Right cardiac atrium (tissue), 5 donors: ENCODE data around the gene MAGEF1. TPM values are rescaled to one million over a fixed set of nuclear protein-coding genes. Genes with fewer than 3 reads are reported as not detected.

Source experiments
- ATAC-seq, 2 donors: fragments of 200-7000 bp; cut with Tn5 transposase; one replicate each; pipeline versions ENCODE4 v1.8.0 to v1.9.1; 2020; ENCODE audit warnings: moderate library complexity in 2 of 2, mild to moderate bottlenecking in 1 of 2
- DNase-seq, 3 donors: peaks; one replicate each; pipeline ENCODE4 v3.0.0-alpha.2; 2020
- H3K27ac ChIP-seq: one replicate; pipeline ENCODE4 v1.5.1; 2013; ENCODE audit warnings: mild to moderate bottlenecking, low read length, control low read depth, moderate library complexity
- H3K27me3 ChIP-seq: one replicate; pipeline ENCODE4 v1.6.1; 2013; ENCODE audit not compliant: control insufficient read depth, insufficient read depth
- H3K4me1 ChIP-seq: one replicate; pipeline ENCODE4 v1.6.1; 2013; ENCODE audit warnings: low read length; ENCODE audit not compliant: control insufficient read depth, insufficient read depth
- H3K4me3 ChIP-seq: one replicate; pipeline ENCODE4 v1.5.1; 2013; ENCODE audit warnings: low read length, control low read depth
- H3K9me3 ChIP-seq: one replicate; pipeline ENCODE4 v1.6.1; 2013; ENCODE audit warnings: low read length; ENCODE audit not compliant: control insufficient read depth
- WGBS: extraction: QIAGEN DNeasy Blood & Tissue Kit; methylation state at CpG from one replicate; pipeline ENCODE4 v1.1.7; 2013; 5-methylcytosine and 5-hydroxymethylcytosine counted together
- intact Hi-C, 4 donors: fragments of 100-400 bp; cut with DNase I; formaldehyde crosslinking; loops; one replicate each; pipeline versions ENCODE4 v1.11.0 to v1.14.0; 2022 to 2023
- polyA plus RNA-seq: library from polyadenylated mRNA; stranded (reverse); fragments of 200-250 nt; gene quantifications from one replicate; pipeline ENCODE4 v1.2.3, GENCODE V29; 2013
- total RNA-seq, 4 donors: library from RNA; stranded (reverse); fragmentation: NEBNext Ultra II Directional; extraction: Animal tissue kit (Norgen Biotek cat#: 25700); gene quantifications; one replicate each; pipeline ENCODE4 v1.2.1, GENCODE V29; 2021
- donor health status: healthy with polysubstance abuse.
- donor health status: DM: no; HTN: yes; CAD: no.
- donor health status: DM: no; HTN: no; CAD: no.
- donor health status: DM: no; HTN: yes; CAD: no; lungs with severe emphysema.
- donor health status: DM: yes; HTN: yes; CAD: no.

MAGEF1 gene
- total and polyA plus RNA-seq, 5 donors = 25.5 to 30.4 (median 29.0) TPM

GRCh38 chr3:184751204-184752040 lies 39.6 kb upstream of the MAGEF1 start:
- Histone ChIP-seq H3K27ac (no peak overlapping the region), H3K9me3 (no peaks in the 10 kb centered on the region), H3K4me1 (no peaks in the 10 kb centered on the region), H3K4me3 (no peak overlapping the region), H3K27me3 (no peaks in the 10 kb centered on the region)
- intact Hi-C loops = no loop called here
- WGBS = 75% methylated on average over 10 of the region's 10 CpGs
- DNase-seq (peak in 1 of 3 donors; percentile 19), ATAC-seq (no peak)

- H3K27ac ChIP-seq = no peak overlapping the region
- no peak for ATAC-seq
- no peaks in the 10 kb centered on the region for H3K27me3 ChIP-seq
- H3K9me3 ChIP-seq = no peaks in the 10 kb centered on the region
- 60% methylated on average over 18 of the region's 18 CpGs for WGBS
- no peak overlapping the region for H3K4me3 ChIP-seq
- intact Hi-C loops = no loop called here
- H3K4me1 ChIP-seq = no peaks in the 10 kb centered on the region
- DNase-seq = no peak
Measured at GRCh38 chr3:184750349-184751083, 38.7 kb upstream of the MAGEF1 start.

GRCh38 chr3:184749168-184749744 lies 37.4 kb upstream of the MAGEF1 start:
- Histone ChIP-seq H3K27me3 (no peaks in the 10 kb centered on the region), H3K27ac (no peak overlapping the region), H3K9me3 (no peaks in the 10 kb centered on the region), H3K4me3 (no peak overlapping the region), H3K4me1 (no peaks in the 10 kb centered on the region)
- DNase-seq (no peak), ATAC-seq (no peak)
- 93% methylated on average over 2 of the region's 2 CpGs for WGBS
- intact Hi-C loops = no loop called here

- Histone ChIP-seq H3K27me3 (no peaks in the 10 kb centered on the region), H3K27ac (no peak overlapping the region), H3K4me1 (no peaks in the 10 kb centered on the region), H3K9me3 (no peaks in the 10 kb centered on the region), H3K4me3 (no peak overlapping the region)
- intact Hi-C loops = no loop called here
- peak in 1 of 2 donors; percentile 44 for ATAC-seq
- WGBS = 72% methylated on average over 8 of the region's 8 CpGs
- DNase-seq = no peak
Measured at GRCh38 chr3:184748219-184749135, 36.6 kb upstream of the MAGEF1 start.

- H3K4me3 ChIP-seq = no peak overlapping the region
- WGBS = 89% methylated on average over 14 of the region's 14 CpGs
Measured at GRCh38 chr3:184746131-184747120, 34.6 kb upstream of the MAGEF1 start.

GRCh38 chr3:184745526-184745925 lies 33.7 kb upstream of the MAGEF1 start:
- ATAC-seq (peak in 1 of 2 donors; percentile 26), DNase-seq (no peak)
- no peaks in the 10 kb centered on the region for H3K4me1 ChIP-seq
- 74% methylated on average over 11 of the region's 11 CpGs for WGBS
- H3K27ac ChIP-seq = no peak overlapping the region
- H3K27me3 ChIP-seq = no peaks in the 10 kb centered on the region
- H3K9me3 ChIP-seq = no peaks in the 10 kb centered on the region
- intact Hi-C loops = no loop called here
- no peak overlapping the region for H3K4me3 ChIP-seq

More at GRCh38 chr3:184746131-184747120, 34.6 kb upstream of the MAGEF1 start:
- no peaks in the 10 kb centered on the region for H3K4me1 ChIP-seq
- DNase-seq (no peak), ATAC-seq (no peak)
- intact Hi-C loops = no loop called here
- H3K27me3 ChIP-seq = no peaks in the 10 kb centered on the region
- H3K9me3 ChIP-seq = no peaks in the 10 kb centered on the region
- H3K27ac ChIP-seq = no peak overlapping the region

- no peaks in the 10 kb centered on the region for H3K4me1 ChIP-seq
- DNase-seq = no peak
- WGBS = 89% methylated on average over 3 of the region's 3 CpGs
- intact Hi-C loops = no loop called here
- H3K4me3 ChIP-seq = no peak overlapping the region
- no peaks in the 10 kb centered on the region for H3K27me3 ChIP-seq
- no peak overlapping the region for H3K27ac ChIP-seq
- no peaks in the 10 kb centered on the region for H3K9me3 ChIP-seq
- no peak for ATAC-seq
Measured at GRCh38 chr3:184743248-184743647, 31.4 kb upstream of the MAGEF1 start.

GRCh38 chr3:184742676-184743135 lies 30.8 kb upstream of the MAGEF1 start:
- ATAC-seq = no peak
- H3K4me3 ChIP-seq = no peak overlapping the region
- WGBS = 65% methylated on average over 4 of the region's 4 CpGs
- H3K9me3 ChIP-seq = no peaks in the 10 kb centered on the region
- H3K4me1 ChIP-seq = no peaks in the 10 kb centered on the region
- H3K27ac ChIP-seq = no peak overlapping the region
- H3K27me3 ChIP-seq = no peaks in the 10 kb centered on the region
- no peak for DNase-seq
- intact Hi-C loops = no loop called here

GRCh38 chr3:184741798-184742675 lies 30.2 kb upstream of the MAGEF1 start:
- Histone ChIP-seq H3K27ac (no peak overlapping the region), H3K4me3 (no peak overlapping the region), H3K9me3 (no peaks in the 10 kb centered on the region), H3K4me1 (no peaks in the 10 kb centered on the region), H3K27me3 (no peaks in the 10 kb centered on the region)
- ATAC-seq = no peak
- WGBS = 72% methylated on average over 12 of the region's 12 CpGs
- no peak for DNase-seq
- intact Hi-C loops = no loop called here
